Medulla oblongata (tissue), 1 donor: ENCODE results near the gene DYNC1H1.

Experiments
- DNase-seq: peaks from one replicate; pipeline ENCODE4 v3.0.0-alpha.2; 2015; ENCODE audit errors: extremely low spot score

Gene DYNC1H1

DNA sequence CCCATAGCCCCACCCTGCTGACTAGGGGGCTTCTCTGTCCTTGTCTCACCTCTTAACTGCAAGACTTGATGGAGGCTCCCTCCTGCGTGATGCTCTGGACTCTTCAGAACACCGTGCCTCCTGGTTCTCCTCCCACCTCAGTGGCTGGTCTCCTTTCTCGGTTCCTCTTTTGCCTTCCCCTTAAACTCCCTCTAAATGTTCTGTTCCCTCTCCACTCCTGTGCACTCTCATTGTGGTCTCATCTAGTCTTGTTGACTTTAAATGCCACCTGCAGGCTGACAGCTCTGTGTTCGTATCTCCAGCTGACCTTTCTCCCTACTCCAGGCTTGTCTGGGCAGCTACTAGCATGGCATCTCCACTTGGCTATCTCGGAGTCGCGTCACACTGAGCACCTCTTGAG, 28.3 kb downstream of the DYNC1H1 start:
- DNase-seq = peak; percentile 26

DNA sequence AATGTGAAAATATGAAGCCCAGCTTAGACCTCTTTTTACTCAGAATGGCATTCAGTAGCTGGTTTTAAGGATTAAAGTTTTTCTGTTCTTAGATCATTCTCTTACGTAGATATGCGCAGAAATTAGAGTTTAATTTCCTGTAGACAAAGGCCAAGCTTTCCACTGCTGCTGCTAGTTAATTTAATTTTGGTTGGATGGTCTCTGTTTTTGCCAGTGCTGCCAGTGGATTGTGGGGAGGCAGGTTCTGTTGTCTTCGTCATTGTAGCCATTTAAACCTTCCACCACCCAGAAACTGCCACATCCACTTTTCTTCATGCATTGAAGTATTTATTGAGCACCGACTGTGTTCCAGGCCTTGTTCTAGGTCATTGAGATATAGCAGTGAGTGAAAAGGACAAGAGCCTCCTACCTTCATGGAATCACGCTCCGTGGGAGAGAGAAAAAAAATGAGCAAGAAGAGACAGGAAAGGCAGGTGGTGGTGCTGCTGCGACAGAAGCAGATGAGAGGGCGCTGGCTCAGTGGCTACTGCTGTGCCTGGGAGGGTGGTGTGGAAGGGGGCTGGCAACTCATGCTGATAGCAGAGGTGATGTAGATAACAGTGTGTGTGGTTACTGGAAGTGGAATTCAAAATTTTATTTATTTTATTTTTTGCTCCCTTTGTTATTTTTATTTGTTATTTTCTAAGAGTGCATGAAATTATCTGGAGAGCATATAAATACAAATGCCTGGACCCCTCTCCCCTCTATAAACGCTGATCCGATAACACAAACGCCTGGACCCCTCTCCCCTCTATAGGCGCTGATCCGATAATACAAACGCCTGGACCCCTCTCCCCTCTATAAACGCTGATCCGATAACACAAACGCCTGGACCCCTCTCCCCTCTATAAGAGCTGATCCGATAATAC, 33.3 kb downstream of the DYNC1H1 start:
- no peak for DNase-seq

DNA sequence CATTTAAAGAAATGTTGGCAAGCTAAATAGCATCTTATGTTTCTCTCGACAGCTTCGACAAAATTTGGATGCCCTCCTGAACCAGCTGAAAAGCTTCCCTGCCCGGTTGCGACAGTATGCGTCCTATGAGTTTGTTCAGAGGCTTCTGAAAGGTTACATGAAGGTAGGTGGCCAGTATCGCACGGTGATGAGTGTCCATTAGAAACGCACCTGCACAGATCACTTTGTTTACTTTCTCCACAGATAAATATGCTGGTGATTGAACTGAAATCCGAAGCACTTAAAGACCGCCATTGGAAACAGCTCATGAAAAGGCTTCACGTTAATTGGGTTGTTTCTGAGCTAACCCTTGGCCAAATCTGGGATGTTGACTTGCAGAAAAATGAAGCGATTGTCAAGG, 36.5 kb downstream of the DYNC1H1 start:
- no peak for DNase-seq

DNA sequence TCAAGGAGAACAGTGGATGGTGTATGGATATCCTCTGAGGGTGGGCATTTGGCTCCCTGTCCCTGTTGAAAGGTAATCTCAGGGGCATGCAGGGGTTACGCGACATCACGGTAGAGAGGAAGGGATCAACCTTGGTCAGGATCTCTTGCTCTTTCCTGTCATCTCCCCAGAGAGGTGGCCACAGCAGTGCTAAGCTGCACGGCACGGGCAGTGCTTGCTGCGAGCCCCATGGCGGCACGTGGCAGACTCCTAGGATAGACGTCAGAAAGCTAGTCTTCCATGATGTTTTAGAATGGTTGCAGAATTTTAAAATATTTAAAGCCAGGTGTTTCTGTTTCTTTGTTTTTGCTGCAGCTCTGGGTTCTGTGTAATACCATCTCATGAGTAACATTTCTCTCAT, 41.0 kb downstream of the DYNC1H1 start:
- DNase-seq = no peak

DNA sequence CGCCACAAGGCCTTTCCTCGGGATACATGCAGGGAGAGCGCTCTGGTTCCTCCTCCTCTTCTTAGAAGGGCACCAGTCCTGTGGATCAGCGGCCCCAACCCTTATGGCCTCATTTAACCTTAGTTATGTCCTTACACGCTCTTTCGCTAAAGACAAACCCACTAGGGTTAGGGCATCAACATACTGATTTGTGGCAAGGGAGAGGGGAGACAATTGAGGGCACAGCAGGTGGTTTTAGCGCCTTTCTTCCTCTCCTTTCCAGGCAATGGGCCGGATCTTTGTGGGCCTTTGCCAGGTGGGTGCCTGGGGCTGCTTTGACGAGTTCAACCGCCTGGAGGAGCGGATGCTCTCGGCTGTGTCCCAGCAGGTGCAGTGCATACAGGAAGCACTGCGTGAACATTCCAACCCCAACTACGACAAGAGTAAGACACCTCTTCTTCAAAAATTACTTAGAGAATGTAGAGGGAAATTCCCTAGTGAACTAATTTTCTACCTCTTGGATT, 43.6 kb downstream of the DYNC1H1 start:
- DNase-seq = no peak

DNA sequence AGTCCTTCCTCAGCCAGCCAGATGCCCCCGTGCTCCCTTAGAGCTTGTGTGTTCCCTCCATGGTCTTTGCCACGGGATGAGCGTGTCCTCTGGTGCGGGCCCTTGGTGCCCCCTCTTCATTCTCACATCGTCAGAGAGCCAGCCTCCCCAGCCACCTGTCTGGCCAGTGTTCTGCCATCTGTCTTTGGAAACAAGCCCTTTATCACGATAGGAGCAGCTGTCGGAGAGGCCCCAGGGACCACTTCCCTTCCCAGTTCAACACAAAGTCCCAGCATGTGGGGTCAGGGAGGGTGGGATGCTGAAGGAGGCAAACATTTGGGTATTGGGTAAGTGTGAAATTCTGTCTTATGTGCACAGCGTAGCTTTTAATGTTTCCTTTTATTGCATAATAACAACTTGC, 44.5 kb downstream of the DYNC1H1 start:
- DNase-seq = no peak

DNA sequence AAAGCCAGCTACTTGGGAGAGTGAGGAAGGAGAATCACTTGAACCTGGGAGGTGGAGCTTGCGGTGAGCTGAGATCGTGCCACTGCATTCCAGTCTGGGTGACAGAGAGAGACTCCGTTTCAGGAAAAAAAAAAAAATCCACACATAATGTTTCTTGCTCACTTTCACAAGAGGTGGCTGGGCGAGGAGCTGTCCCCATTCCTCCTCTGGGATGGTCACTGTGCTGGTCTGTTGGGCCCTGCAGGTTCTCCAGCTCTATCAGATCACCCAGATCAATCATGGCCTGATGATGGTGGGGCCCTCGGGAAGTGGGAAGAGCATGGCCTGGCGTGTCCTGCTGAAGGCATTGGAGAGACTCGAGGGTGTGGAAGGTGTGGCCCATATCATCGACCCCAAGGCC, 47.3 kb downstream of the DYNC1H1 start:
- DNase-seq = no peak

DNA sequence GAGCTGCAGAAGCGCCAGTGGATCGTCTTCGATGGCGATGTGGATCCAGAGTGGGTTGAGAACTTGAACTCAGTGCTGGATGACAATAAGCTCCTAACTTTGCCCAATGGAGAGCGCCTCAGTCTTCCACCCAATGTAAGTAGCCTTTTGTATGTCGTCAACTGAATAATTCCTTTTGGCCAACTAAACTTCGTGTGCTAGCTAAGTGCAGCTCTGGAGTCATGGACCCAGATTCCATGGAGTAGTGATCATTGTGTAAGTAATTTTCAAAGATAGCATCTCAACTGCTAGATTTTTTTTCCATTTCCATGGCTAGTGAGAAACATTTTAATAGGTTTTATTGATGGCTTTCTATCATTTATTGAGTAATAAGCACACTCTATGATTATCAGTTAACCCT, 48.0 kb downstream of the DYNC1H1 start:
- no peak for DNase-seq

DNA sequence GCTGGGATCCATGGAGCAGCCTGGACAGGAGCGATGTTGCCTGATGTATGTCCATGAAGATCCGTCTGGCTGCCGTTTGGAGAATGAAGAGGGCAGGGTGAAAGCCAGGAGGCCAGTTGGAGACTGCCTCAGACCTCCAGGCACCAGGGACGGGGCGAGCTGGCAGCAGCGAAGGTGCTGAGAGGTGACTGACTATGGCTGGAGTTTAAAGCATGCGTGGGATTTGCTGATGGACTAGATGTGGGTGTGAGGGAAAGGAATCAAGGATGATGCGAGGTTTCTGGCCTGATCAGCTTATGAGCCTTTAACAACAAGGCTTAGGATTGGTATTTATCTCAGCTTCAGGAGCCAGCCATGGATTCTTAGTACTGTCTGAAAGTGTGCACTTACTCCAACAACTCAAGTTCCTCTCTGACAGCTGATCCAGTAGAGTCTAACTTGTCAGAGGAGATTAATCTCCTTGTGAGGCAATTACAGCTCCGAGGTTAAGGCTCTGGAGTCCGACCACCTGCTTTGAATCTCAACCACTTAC, 49.4 kb downstream of the DYNC1H1 start:
- no peak for DNase-seq

DNA sequence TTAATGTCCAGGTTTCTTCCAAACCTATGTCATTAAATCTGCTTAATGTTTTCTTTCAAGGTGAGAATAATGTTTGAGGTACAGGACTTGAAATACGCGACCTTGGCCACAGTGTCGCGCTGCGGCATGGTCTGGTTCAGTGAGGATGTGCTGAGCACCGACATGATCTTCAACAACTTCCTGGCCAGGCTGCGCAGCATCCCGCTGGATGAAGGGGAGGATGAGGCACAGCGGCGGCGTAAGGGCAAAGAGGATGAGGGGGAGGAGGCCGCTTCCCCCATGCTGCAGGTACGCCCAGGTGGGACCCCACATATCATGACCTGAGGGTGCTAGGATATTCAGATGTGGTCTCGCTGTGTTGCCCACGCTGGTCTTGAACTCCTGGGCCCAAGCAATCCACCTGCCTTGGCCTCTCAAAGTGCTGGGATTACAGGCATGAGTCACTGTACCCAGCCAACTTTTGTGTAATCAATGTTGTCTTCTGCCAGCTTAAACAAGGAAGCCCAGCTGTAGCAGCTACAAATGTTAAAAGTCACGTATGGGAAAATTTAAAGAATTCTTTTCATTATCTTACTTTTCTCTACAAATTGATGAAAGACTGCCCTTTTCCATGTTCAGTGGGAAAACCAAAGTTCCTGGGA, 50.8 kb downstream of the DYNC1H1 start:
- no peak for DNase-seq

DNA sequence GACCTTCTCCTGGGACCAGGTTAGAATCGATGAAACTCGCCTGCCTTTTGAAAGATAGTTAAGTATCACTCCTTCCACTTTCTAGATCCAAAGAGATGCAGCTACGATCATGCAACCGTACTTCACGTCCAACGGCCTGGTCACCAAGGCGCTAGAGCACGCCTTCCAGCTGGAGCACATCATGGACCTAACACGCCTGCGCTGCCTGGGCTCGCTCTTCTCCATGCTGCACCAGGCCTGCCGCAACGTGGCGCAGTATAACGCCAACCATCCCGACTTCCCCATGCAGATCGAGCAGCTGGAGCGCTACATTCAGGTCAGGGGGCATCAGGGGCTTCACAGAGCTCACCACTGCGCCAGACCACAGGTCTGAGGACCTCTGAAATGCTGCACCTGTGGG, 51.4 kb downstream of the DYNC1H1 start:
- no peak for DNase-seq

DNA sequence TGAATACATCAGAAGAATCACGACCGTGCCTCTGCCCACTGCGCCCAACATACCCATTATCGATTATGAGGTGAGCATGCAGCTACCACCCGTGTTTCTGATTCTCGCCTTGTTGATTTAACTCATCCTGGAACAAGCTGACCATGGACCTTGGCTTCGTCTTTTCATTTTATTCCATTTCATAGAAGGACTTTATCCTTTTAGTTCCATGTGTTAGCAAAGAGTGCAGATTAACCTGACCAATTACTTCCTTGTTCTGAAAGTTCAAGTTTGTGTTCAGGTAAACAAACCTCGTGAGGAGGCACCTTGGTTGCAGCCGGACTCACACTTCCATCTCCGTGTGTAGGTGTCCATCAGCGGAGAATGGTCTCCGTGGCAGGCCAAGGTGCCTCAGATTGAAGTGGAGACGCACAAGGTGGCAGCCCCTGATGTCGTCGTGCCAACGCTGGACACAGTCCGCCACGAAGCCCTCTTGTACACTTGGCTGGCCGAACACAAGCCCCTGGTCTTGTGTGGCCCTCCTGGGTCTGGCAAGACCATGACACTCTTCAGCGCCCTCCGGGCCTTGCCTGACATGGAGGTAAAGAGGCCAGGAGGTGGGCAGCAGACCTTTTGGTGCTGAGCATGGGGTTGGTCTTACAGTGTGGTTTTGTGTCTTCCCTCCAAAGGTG, 52.2 kb downstream of the DYNC1H1 start:
- DNase-seq = no peak

DNA sequence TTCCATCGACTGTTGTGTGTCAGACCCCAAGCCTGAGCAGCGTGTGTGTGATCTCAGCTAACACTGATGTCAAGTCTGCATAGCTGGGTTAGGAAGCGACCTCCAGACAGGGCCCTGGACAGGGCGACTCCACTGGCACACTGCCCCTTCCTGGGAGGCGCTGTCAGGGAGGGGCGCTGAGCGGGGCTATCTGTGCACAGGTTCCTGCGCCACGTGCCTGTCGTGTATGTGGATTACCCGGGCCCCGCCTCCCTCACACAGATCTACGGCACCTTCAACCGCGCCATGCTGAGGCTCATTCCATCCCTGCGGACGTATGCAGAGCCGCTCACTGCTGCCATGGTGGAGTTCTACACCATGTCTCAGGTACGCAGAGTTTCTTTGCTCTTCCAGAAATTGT, 53.9 kb downstream of the DYNC1H1 start:
- no peak for DNase-seq

DNA sequence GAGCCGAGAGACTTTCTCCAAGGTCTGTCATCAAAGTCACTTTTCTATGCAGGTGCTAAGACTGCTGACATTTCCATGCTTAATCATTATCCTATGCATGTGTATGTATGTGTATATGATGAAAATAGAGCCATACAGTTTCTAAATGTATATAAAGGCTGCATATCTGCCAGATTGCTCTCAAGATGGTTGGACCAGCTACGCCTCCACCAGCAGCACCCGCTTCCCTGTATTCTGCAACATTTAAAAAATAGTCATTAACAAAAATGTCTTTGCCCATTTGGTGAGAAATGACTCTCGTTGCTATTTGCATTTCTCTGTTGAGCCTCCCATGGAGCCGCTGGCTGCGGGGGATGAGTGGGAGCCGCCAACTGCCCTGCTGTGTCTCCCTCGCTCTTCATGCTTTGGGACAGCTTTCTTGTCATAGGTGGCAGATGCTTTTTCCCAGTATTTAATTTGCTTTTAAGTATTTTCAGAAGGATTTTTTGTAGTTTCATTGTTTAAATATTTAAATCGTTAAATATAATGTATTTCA, 54.7 kb downstream of the DYNC1H1 start:
- no peak for DNase-seq

DNA sequence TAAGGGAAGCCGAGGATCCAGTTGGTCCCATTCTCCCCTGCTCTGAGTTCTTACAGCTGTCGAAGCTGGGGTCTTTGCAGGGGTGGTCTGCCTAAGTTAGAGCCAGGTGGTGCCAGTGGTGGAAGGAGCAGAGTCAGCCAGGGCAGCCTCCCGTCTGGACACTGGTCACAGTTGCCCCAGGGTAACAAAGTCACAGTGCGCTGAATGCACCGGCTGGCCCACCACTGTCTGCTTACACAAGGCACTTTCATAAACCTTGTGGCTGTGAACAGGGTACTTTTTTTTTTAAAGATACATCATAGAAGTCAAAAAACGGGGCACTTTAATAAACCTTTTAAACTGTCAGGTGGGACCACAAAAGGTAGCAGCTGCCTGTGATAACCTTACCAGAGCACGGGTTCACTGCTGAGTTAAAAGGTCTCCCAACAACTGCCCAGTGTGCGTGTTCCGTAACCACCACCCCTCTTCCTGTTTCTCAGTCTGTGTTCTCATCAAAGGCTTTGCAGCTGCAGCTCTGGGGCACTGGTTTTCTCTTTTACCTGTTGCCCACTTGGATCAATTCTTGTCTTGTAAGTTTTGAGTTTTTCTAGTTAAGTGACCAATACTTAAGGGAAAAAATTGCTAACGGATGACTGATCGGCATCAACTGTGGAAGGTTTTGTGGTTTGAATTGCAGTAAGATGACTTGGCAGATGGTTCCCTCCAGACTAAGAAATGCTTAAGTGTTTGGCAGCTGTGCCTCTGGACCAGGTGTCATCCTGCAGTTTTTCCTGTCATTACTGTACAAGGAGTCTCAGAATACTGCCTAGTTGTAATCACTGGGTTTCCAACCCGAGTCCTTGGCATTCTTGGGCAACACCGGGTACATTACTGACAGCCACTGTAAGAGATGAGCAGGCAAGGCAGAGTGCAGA, 55.9 kb downstream of the DYNC1H1 start:
- DNase-seq = no peak

DNA sequence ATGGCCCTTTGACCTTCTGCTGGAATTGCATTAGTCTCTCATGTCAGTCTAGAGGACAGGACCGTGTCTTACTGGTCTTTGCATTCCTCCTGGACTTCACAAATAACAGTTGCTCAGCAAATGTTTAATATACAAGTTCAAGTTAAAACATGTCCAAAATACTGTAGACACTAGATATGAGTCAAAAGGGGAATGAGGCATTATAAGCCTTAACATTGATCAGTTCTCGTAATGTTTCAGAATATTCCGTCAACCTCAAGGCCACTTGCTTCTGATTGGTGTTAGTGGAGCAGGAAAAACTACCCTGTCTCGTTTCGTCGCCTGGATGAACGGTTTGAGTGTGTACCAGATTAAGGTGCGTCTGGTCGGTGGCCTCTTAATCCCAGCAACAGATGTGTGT, 62.6 kb downstream of the DYNC1H1 start:
- no peak for DNase-seq

DNA sequence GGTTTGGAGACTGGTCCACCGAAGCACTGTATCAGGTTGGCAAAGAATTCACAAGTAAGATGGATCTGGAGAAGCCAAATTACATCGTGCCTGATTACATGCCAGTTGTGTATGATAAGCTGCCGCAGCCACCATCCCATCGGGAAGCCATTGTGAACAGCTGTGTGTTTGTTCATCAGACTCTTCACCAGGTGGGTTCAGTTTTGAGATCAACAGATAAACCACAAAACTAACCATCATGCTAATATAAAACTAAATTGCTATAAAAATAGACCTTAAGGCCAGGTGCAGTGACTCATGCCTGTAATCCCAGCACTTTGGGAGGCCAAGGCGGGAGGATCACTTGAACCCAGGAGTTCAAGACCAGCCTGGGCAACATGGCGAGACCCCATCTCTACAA, 63.6 kb downstream of the DYNC1H1 start:
- no peak for DNase-seq

DNA sequence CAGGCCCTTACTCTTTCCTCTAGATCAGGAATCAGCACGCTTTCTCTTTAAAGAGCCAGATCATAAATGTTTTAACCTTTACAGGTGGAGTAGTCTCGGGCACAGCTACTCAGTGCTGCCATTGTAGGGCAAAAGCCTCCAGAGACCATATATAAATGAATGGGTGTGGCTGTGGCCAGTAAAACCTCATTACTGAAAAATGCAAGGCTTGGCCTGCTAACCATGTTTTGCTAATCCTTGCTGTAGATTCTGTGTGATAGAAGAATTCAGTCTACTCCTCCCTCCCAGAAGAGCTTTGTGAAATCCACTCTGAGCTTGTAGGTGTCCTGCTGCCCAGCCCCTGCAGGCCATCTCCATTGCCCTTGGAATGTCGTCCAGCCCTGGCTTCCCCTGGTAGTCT, 64.4 kb downstream of the DYNC1H1 start:
- DNase-seq = no peak

DNA sequence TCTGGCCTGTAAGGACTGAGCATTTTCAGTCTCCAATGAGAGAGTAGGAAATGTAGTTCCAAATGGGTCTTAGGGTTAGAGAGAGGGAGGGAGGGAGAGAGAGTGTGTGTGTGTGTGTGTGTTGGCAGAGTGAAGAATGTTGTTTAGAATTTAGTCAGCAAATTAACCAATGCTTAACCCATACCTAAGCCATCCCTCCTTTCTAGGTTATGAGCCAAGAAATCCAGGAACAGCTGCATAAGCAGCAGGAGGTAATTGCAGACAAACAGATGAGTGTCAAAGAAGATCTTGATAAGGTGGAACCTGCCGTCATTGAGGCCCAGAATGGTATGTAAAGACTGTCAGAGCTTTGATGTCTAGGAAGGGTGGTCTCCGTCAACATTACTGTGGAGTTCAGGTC, 65.6 kb downstream of the DYNC1H1 start:
- no peak for DNase-seq

DNA sequence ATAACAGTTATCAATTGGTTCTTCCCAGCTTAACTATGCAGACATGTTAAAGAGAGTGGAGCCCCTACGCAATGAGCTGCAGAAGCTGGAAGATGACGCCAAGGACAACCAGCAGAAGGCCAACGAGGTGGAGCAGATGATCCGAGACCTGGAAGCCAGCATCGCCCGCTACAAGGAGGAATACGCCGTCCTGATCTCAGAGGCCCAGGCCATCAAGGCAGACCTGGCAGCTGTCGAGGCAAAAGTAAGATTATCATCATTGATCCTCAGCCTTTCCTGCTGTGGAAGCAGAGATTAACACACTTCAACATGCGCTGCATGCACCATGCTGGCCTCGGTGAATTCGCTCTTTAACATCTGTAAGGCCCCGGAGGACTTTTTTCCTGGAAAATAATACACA, 68.9 kb downstream of the DYNC1H1 start:
- no peak for DNase-seq

DNA sequence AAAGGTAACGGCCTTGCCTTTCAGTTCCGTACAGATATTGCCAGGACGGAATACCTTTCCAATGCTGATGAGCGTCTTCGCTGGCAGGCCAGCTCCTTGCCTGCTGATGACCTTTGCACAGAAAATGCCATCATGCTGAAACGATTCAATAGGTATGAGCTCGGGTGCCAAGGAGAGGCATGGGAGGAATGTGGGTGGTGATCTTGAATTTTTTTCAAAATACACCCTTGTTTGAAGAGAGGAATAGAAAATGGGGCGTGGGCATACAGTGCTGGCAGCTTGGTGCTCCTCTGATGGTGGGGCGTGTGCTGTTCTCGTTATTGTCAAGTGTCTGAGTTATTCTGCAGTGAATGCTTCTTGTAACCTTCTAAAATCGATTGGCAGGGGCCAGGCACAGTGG, 69.9 kb downstream of the DYNC1H1 start:
- DNase-seq = no peak
